T-helper 2 cell treated with Interferon-gamma antibody and Interleukin-4, amounts not matched to agents 5 μg/mL and 100 μg/mL, for 36 hours (primary cell): ENCODE measurements around the gene ST3GAL4.
"Not testable (repeated sequence)": the region's sequence is repeated elsewhere in the genome, so short reads cannot be mapped to it uniquely, and the experiment has no call there.

Experiments
- DNase-seq: peaks from one replicate; pipeline ENCODE4 v3.0.0; 2021; ENCODE audit warnings: low spot score
- H3K27ac Mint-ChIP-seq: one replicate; pipeline ENCODE4 v1.8.0; 2021; ENCODE audit warnings: mild to moderate bottlenecking, mixed read lengths
- H3K27me3 Mint-ChIP-seq: one replicate; pipeline ENCODE4 v1.8.0; 2021; ENCODE audit warnings: low read depth, mixed read lengths
- H3K36me3 Mint-ChIP-seq: one replicate; pipeline ENCODE4 v1.8.0; 2021; ENCODE audit warnings: low read depth, mixed read lengths
- H3K4me1 Mint-ChIP-seq: one replicate; pipeline ENCODE4 v1.8.0; 2021; ENCODE audit warnings: low read depth, mixed read lengths
- H3K4me3 Mint-ChIP-seq: one replicate; pipeline ENCODE4 v1.8.0; 2022; ENCODE audit warnings: mild to moderate bottlenecking, moderate library complexity, mixed read lengths
- H3K9me3 Mint-ChIP-seq: one replicate; pipeline ENCODE4 v1.8.0; 2021; ENCODE audit warnings: mixed read lengths

The ST3GAL4 gene

DNA sequence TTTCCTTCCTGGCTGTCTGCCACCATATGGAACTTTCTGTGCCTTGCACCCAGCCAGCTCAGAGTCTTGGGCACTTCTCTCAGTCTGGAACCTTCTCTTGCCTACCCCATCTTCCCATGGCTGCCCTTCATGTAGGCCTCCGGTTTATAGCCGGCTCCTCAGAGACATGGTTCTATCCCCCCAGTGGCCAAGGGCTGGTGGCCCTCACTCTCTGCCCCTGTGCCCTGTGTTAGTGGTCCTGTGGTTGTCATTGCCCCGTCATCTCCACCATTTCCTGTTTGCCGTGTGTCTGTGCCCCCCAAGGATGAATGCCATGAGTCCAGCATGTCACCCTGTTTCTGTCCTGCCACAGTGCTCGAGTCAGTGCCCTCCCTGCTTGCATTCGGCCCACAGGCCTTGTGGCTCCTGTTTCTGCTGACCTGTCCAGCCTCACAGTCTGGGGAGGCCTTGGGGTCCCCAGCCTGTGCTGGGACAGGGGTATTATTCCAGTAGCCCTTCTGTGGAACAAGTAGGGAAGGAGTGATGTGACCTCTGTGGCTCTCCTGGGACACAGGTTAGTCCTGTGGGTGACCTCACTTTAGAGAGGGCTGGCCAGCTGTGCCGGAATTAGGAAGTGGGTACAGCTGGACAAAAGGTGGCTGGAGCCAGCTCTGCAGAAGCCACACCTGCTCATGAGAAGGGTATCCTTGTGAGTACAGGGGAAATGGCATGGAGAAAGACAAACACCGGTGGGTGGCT, 30.7 kb downstream of the ST3GAL4 start:
- Mint-ChIP-seq H3K27ac (no peak overlapping the region), H3K36me3 (no peaks in the 10 kb centered on the region), H3K4me1 (no peaks in the 10 kb centered on the region), H3K4me3 (no peak overlapping the region), H3K27me3 (no peaks in the 10 kb centered on the region), H3K9me3 (no peaks in the 10 kb centered on the region)
- DNase-seq: no peak

- H3K36me3 Mint-ChIP-seq, H3K4me3 Mint-ChIP-seq, H3K27me3 Mint-ChIP-seq, H3K27ac Mint-ChIP-seq, DNase-seq, H3K4me1 Mint-ChIP-seq, H3K9me3 Mint-ChIP-seq: not testable (repeated sequence)
Measured at GRCh38 chr11:126386729-126387071, 31.2 kb downstream of the ST3GAL4 start.

DNA sequence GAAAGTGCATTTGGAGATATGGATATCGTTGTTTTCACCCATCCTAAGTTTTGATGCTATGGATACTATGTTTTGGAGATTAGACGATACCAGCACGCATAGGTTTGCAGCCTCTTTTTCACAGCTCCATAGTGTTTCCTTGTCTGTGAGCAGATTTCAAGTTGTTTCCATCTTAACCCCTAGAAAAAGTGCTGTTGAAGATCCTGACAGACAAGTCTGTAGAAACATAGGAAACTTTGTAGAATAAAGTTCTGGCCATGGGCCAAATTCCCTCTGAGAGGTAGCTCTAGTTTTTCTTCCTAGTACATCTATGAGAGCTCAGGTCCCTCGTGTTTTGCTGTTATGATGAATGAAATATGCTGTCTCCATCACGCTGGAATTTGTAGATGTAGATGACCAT, 32.4 kb downstream of the ST3GAL4 start:
- Mint-ChIP-seq H3K4me3 (no peak overlapping the region), H3K27me3 (no peaks in the 10 kb centered on the region), H3K27ac (no peak overlapping the region), H3K4me1 (no peaks in the 10 kb centered on the region), H3K9me3 (no peaks in the 10 kb centered on the region), H3K36me3 (no peaks in the 10 kb centered on the region)
- no peak for DNase-seq

DNA sequence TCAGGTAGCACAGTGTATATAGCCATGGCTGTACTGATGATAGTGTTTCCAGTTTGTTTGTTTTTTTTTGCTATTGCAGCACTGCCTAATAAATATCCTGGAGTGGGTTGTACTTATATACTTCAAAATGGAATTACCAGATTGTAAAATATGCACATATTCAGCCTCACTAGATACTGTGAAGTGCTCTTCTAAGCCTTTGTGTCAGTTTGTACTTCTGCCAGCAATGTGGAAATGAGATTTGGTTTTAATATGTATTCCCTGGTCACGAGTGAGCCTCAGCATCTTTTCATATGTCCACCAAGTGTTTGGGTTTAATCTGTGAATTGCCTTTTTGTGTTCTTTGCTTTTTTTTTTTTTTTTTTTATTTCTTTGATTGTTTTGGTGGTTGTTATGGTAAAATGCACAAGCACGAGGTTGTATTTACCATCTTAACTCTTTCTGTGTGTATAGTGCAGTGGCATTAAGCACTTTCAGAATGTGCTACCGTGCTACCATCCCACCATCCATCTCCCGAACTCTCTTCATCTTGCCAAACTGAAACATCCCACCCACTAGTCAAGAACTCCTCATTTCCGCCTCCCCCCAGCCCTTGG, 34.9 kb downstream of the ST3GAL4 start:
- no peak for DNase-seq
- Mint-ChIP-seq H3K4me1 (no peaks in the 10 kb centered on the region), H3K27me3 (no peaks in the 10 kb centered on the region), H3K36me3 (no peaks in the 10 kb centered on the region), H3K9me3 (no peaks in the 10 kb centered on the region), H3K4me3 (no peak overlapping the region), H3K27ac (no peak overlapping the region)

DNA sequence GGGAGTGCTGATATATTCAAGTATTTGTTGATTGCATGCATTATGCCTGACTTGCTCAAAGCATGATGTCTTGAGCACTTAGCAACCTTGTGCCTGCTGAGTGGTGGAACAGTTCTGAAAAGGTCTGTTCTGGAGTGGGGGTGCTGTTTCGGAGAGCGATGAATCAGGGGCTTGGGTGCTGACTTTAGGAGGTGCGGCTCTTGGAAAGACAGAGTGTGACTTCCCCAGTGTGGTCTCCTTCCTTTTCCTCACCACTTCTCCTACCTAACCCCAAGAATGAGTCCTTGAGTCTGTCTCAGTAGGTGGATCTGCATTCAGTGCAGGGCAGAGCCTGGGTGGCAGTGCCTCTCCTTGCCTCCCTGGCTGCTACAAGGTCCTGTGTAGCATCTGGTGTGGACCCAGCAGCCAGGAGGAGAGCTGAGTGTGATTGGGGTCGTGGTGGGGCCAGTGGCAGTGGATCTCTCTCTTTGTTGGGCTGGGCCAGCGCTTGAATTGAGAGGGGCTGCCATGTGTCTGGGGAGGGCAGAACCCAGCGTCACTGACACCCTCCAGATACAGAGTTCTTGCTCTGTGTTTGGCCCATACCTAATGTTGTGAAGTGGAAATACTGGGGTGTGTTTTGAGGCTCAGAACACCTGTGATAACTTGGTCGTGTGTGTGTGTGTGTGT, 35.9 kb downstream of the ST3GAL4 start:
- Mint-ChIP-seq H3K9me3 (no peaks in the 10 kb centered on the region), H3K27me3 (no peaks in the 10 kb centered on the region), H3K36me3 (no peaks in the 10 kb centered on the region), H3K4me3 (no peak overlapping the region), H3K4me1 (no peaks in the 10 kb centered on the region), H3K27ac (no peak overlapping the region)
- DNase-seq: no peak

DNA sequence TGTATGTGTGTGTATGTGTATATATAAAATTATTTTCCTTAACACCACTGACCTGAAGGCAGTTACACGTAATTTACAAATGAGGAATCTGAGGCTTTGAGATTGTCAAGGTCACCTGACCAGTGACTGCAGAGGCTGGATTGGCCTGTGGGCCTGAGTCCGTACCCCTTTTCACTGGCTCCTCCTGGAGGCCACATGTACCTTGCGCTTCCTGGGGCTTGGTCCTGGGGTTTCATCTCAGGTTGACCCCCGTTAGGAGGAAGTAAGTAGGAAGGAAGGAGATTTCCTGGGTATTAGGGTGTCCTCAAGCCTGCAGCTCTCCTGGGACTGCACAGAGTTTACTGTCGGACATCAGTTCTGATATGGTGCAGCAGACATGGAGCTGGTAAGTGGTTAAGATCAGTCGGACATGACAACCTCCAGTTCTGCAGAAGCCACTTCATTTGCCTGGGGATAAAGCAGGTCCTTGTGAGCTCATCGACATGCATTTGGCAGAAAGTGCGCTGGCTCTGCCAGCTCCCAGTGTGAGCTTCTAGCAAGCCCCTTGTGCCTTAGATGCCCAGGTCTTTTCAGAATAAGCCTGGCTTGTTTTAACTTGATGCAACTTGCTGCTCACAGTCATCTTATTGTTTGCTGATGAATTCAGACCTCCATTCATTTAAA, 36.6 kb downstream of the ST3GAL4 start:
- Mint-ChIP-seq H3K4me1 (peaks cover 1% of the 10 kb centered on the region), H3K27me3 (no peaks in the 10 kb centered on the region), H3K36me3 (no peaks in the 10 kb centered on the region), H3K9me3 (no peaks in the 10 kb centered on the region), H3K27ac (no peak overlapping the region), H3K4me3 (no peak overlapping the region)
- DNase-seq: no peak

- H3K36me3 Mint-ChIP-seq: no peaks in the 10 kb centered on the region
- peaks cover 1% of the 10 kb centered on the region for H3K4me1 Mint-ChIP-seq
- DNase-seq: no peak
- no peaks in the 10 kb centered on the region for H3K27me3 Mint-ChIP-seq
- H3K9me3 Mint-ChIP-seq: no peaks in the 10 kb centered on the region
- H3K27ac Mint-ChIP-seq: no peak overlapping the region
- no peak overlapping the region for H3K4me3 Mint-ChIP-seq
Measured at GRCh38 chr11:126392633-126393013, 37.1 kb downstream of the ST3GAL4 start.

- Mint-ChIP-seq H3K9me3 (no peaks in the 10 kb centered on the region), H3K4me1 (peaks cover 1% of the 10 kb centered on the region), H3K36me3 (no peaks in the 10 kb centered on the region), H3K27ac (no peak overlapping the region), H3K4me3 (no peak overlapping the region), H3K27me3 (no peaks in the 10 kb centered on the region)
- DNase-seq: no peak
Measured at GRCh38 chr11:126393143-126393542, 37.7 kb downstream of the ST3GAL4 start.

GRCh38 chr11:126394036-126394435, 38.5 kb downstream of the ST3GAL4 start:
- peaks cover 1% of the 10 kb centered on the region for H3K4me1 Mint-ChIP-seq
- no peak overlapping the region for H3K27ac Mint-ChIP-seq
- H3K27me3 Mint-ChIP-seq: no peaks in the 10 kb centered on the region
- no peaks in the 10 kb centered on the region for H3K36me3 Mint-ChIP-seq
- no peaks in the 10 kb centered on the region for H3K9me3 Mint-ChIP-seq
- no peak overlapping the region for H3K4me3 Mint-ChIP-seq
- DNase-seq: no peak

- H3K9me3 Mint-ChIP-seq, H3K4me3 Mint-ChIP-seq, H3K27ac Mint-ChIP-seq: not testable (repeated sequence)
Measured at GRCh38 chr11:126394634-126395072, 39.2 kb downstream of the ST3GAL4 start.

GRCh38 chr11:126395784-126396183, 40.3 kb downstream of the ST3GAL4 start:
- not testable (repeated sequence) for H3K27ac Mint-ChIP-seq, DNase-seq, H3K4me1 Mint-ChIP-seq, H3K27me3 Mint-ChIP-seq, H3K9me3 Mint-ChIP-seq, H3K4me3 Mint-ChIP-seq, H3K36me3 Mint-ChIP-seq

More at GRCh38 chr11:126394634-126395072, 39.2 kb downstream of the ST3GAL4 start:
- not testable (repeated sequence) for H3K27me3 Mint-ChIP-seq, DNase-seq, H3K4me1 Mint-ChIP-seq, H3K36me3 Mint-ChIP-seq

GRCh38 chr11:126396266-126396665, 40.8 kb downstream of the ST3GAL4 start:
- not testable (repeated sequence) for H3K9me3 Mint-ChIP-seq, H3K27ac Mint-ChIP-seq, H3K4me3 Mint-ChIP-seq, H3K36me3 Mint-ChIP-seq, H3K4me1 Mint-ChIP-seq, DNase-seq, H3K27me3 Mint-ChIP-seq

DNA sequence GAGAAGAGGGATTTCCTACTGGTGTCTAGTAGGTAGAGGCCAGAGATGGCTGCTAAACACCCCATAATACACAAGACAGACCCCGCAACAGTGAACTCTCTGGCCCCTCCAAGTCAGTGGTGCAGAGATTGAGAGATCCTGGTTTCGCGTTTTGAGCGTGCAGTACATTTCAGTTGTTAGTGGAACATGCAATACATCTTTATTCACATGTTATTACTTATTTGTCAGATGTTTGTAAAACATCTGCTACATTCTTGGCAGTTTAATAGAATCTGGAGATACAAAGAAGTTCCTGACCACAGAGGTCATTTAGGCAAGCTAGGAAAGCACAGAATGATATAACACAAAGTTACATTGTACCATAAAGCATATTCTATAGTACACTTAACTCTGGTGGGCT, 41.5 kb downstream of the ST3GAL4 start:
- Mint-ChIP-seq H3K27ac (no peak overlapping the region), H3K4me3 (no peak overlapping the region), H3K9me3 (no peaks in the 10 kb centered on the region), H3K4me1 (peaks cover 1% of the 10 kb centered on the region), H3K27me3 (no peaks in the 10 kb centered on the region), H3K36me3 (no peaks in the 10 kb centered on the region)
- no peak for DNase-seq

DNA sequence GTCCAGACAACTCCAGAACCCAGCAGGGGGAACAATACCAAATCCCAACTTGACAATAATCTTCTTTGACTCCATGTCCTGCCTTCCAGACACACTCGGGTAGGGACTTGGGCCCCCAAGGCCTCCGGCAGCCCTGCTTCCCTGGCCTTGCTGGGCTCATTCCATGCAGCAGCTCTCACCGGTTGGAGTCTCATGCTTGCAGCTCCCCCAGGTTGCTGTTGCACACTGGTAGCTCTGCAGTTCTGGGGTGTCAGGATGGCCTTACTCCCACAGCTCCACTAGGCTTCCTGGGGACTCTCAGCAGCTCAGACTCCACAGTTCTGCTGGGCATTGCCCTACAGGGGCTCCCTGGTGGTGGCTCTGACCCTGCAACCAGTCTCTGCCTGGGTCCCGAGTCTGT, 42.8 kb downstream of the ST3GAL4 start:
- Mint-ChIP-seq H3K36me3 (no peaks in the 10 kb centered on the region), H3K4me3 (no peak overlapping the region), H3K4me1 (peaks cover 1% of the 10 kb centered on the region), H3K27ac (no peak overlapping the region), H3K9me3 (no peaks in the 10 kb centered on the region), H3K27me3 (no peaks in the 10 kb centered on the region)
- DNase-seq: no peak
